B cell (primary cell): Measurements from ENCODE around the gene PEX11B. TPM values are rescaled to one million over a fixed set of nuclear protein-coding genes. Genes with fewer than 3 reads are reported as not detected.
"Not testable (repeated sequence)": the region's sequence is repeated elsewhere in the genome, so short reads cannot be mapped to it uniquely, and the experiment has no call there.

Experiments
- ATAC-seq: fragments of 200-7000 bp; cut with Tn5 transposase; one replicate; pipeline ENCODE4 v1.10.0; 2021; ENCODE audit warnings: low read depth, mild to moderate bottlenecking, moderate number of reproducible peaks, moderate library complexity
- CTCF ChIA-PET: fragments of 350-600 bp; sonication (Branson Sonifier 250); formaldehyde crosslinking; loops from one replicate; lab custom pipeline; 2021; ENCODE audit warnings: antibody characterized with exemption, inconsistent platforms; lab: Charles Lee
- POLR2A ChIA-PET: fragments of 350-600 bp; sonication (Branson Sonifier 250); formaldehyde crosslinking; loops from one replicate; lab custom pipeline; 2021; ENCODE audit warnings: antibody characterized with exemption; lab: Charles Lee
- DNase-seq: peaks from one replicate; pipeline ENCODE4 v3.0.0; 2013
- H2AFZ ChIP-seq: 2 replicates; pipeline ENCODE4 v1.6.1; 2012; ENCODE audit warnings: mild to moderate bottlenecking, low read depth, low read length; ENCODE audit not compliant: insufficient read depth, poor library complexity, severe bottlenecking
- H3K27ac ChIP-seq, 2 donors: 1 replicate in 1 of 2; 2 replicates in 1 of 2; pipeline ENCODE4 v1.5.1; 2012 to 2013; ENCODE audit warnings: low read length in 2 of 2, mild to moderate bottlenecking in 2 of 2, moderate library complexity in 1 of 2
- H3K27me3 ChIP-seq, 4 experiments: fragments of 200-600 bp in 1 of 4; sonication (generic) in 1 of 4; replicated peaks in 1 of 4; 1 replicate in 2 of 4; 2 replicates in 2 of 4; pipeline versions ENCODE4 v1.6.1 to v1.7.0; 2013 to 2016; ENCODE audit warnings: low read length in 3 of 4, mild to moderate bottlenecking in 2 of 4, mixed read lengths in 1 of 4, moderate library complexity in 1 of 4; ENCODE audit not compliant: insufficient read depth in 4 of 4, control insufficient read depth in 3 of 4; ENCODE audit errors: control extremely low read depth in 1 of 4
- H3K36me3 ChIP-seq, 2 experiments: replicated peaks in 1 of 2; 1 replicate in 1 of 2; 2 replicates in 1 of 2; pipeline versions ENCODE4 v1.6.1 to v1.7.1; 2013; ENCODE audit warnings: low read length in 1 of 2; ENCODE audit not compliant: insufficient read depth in 2 of 2, control insufficient read depth in 1 of 2; ENCODE audit errors: control extremely low read depth in 1 of 2, extremely low read depth in 1 of 2
- H3K4me1 ChIP-seq, 2 donors: fragments of 200-600 bp in 1 of 2; sonication (generic) in 1 of 2; 1 replicate in 1 of 2; 2 replicates in 1 of 2; pipeline versions ENCODE4 v1.5.1 to v1.6.1; 2013 to 2017; ENCODE audit warnings: low read length in 2 of 2; ENCODE audit not compliant: control insufficient read depth in 2 of 2, insufficient read depth in 2 of 2
- H3K4me2 ChIP-seq: replicated peaks from 2 replicates; pipeline ENCODE3; 2012; ENCODE audit warnings: mild to moderate bottlenecking, low read depth, low read length; ENCODE audit not compliant: poor library complexity, severe bottlenecking
- H3K4me3 ChIP-seq, 5 experiments: fragments of 200-600 bp in 1 of 5; sonication (generic) in 1 of 5; 1 replicate in 3 of 5; 2 replicates in 2 of 5; pipeline versions ENCODE4 v1.5.1 to v1.7.0; 2011 to 2016; ENCODE audit warnings: low read length in 4 of 5, mild to moderate bottlenecking in 4 of 5, low read depth in 2 of 5, control low read depth in 1 of 5, moderate library complexity in 1 of 5; ENCODE audit not compliant: insufficient read depth in 1 of 5; ENCODE audit errors: control extremely low read depth in 1 of 5, extremely low read depth in 1 of 5
- H3K79me2 ChIP-seq: fragments of 200-600 bp; sonication (generic); one replicate; pipeline ENCODE4 v1.6.0; 2016; ENCODE audit warnings: low read length; ENCODE audit not compliant: control insufficient read depth, insufficient read depth
- H3K9ac ChIP-seq: fragments of 200-600 bp; sonication (generic); 2 replicates; pipeline ENCODE4 v1.6.1; 2017; ENCODE audit warnings: mild to moderate bottlenecking, low read length, moderate library complexity
- H3K9me3 ChIP-seq, 3 donors: one replicate each; pipeline versions ENCODE4 v1.6.1 to v1.7.1; 2013; ENCODE audit warnings: low read length in 2 of 3; ENCODE audit not compliant: control insufficient read depth in 2 of 3, insufficient read depth in 1 of 3; ENCODE audit errors: control extremely low read depth in 1 of 3
- H4K20me1 ChIP-seq: 2 replicates; pipeline ENCODE4 v1.6.0; 2012; ENCODE audit warnings: mild to moderate bottlenecking, low read length; ENCODE audit not compliant: insufficient read depth, control insufficient read depth, poor library complexity, severe bottlenecking
- H3K27ac Mint-ChIP-seq: one replicate; pipeline ENCODE4 v1.8.0; 2021; ENCODE audit warnings: mixed read lengths
- H3K27me3 Mint-ChIP-seq: one replicate; pipeline ENCODE4 v1.8.0; 2021; ENCODE audit warnings: mixed read lengths
- H3K4me1 Mint-ChIP-seq: one replicate; pipeline ENCODE4 v1.8.0; 2021; ENCODE audit warnings: mixed read lengths
- H3K4me3 Mint-ChIP-seq: one replicate; pipeline ENCODE4 v1.8.0; 2021; ENCODE audit warnings: mixed read lengths
- H3K9me3 Mint-ChIP-seq: one replicate; pipeline ENCODE4 v1.8.0; 2022; ENCODE audit warnings: mixed read lengths; ENCODE audit not compliant: insufficient read depth
- CTCF ChIP-seq: fragments of 200-600 bp; IDR thresholded peaks from one replicate; pipeline ENCODE4 v1.8.0; 2022; ENCODE audit warnings: antibody characterized with exemption, mild to moderate bottlenecking
- EZH2 ChIP-seq: IDR thresholded peaks from 2 replicates; pipeline ENCODE4 v1.6.1; 2012; ENCODE audit warnings: borderline replicate concordance, low read depth, mild to moderate bottlenecking, moderate library complexity, low read length; ENCODE audit not compliant: insufficient read depth, poor library complexity, severe bottlenecking
- WGBS: methylation state at CpG from one replicate; pipeline ENCODE4 v1.1.5; 2013; ENCODE audit warnings: missing lambda C conversion rate; ENCODE audit not compliant: insufficient coverage; 5-methylcytosine and 5-hydroxymethylcytosine counted together
- intact Hi-C: fragments of 100-400 bp; cut with micrococcal nuclease; formaldehyde crosslinking; loops from one replicate; pipeline ENCODE4 v1.10.0; 2022
- polyA plus RNA-seq: library from polyadenylated mRNA; depleted of rRNA; stranded (reverse); fragments of >200 nt; gene quantifications from 2 replicates; pipeline ENCODE4 v1.2.3, GENCODE V29; 2012
- total RNA-seq, 2 donors: library from RNA; stranded (reverse); fragments of 120-200 nt in 1 of 2; gene quantifications; 1 replicate in 1 of 2; 2 replicates in 1 of 2; pipeline versions ENCODE4 v1.2.3 to v1.2.4, GENCODE V29; 2013 to 2022

The PEX11B gene
- total and polyA plus RNA-seq, 2 donors (not counting 1 experiment from before 2014, with no cell fraction given): 16.5 to 48.1 TPM

GRCh38 chr1:145926686-145927062 is 8.2 kb upstream of the PEX11B start:
- CTCF ChIA-PET: interaction anchor here (0.6 to 3.6 kb wide), 19 partner anchors 8 to 126 kb away, joined by 3 to 30 read pairs (median 7); partner anchors contain the start of genes ANKRD34A, LIX1L, NUDT17 and PEX11B
- Mint-ChIP-seq H3K27me3 (no peaks in the 10 kb centered on the region), H3K4me3 (no peak overlapping the region), H3K9me3 (no peaks in the 10 kb centered on the region), H3K4me1 (peaks cover 8% of the 10 kb centered on the region), H3K27ac (no peak overlapping the region)
- Histone ChIP-seq H3K4me1 (peaks cover 17 to 24% of the 10 kb centered on the region in 2 donors), H3K4me3 (peak overlapping the region; percentile 71 to 95 (median 83)), H3K27ac (peak overlapping the region; percentile 96 to 99), H3K36me3 (peaks cover 3 to 19% of the 10 kb centered on the region in 2 experiments), H3K9me3 (no peaks in the 10 kb centered on the region), H3K4me2 (peak overlapping the region; percentile 77), H4K20me1 (no peaks in the 10 kb centered on the region), H3K79me2 (peaks cover 20% of the 10 kb centered on the region), H3K27me3 (no peaks in the 10 kb centered on the region), H3K9ac (peak overlapping the region; percentile 98), H2AFZ (peak overlapping the region; percentile 73)
- TF ChIP-seq CTCF: no peak
- TF ChIP-seq EZH2: no peak
- ATAC-seq: no peak
- WGBS: 30% methylated on average over 5 of the region's 19 CpGs
- intact Hi-C loops: loop anchor here (1.0 to 2.0 kb wide), 6 partner anchors 8 to 110 kb away; partner anchors contain the start of genes ANKRD34A, LIX1L, PEX11B and PIAS3
- POLR2A ChIA-PET: interaction anchor here (0.8 to 3.5 kb wide), 7 partner anchors 8 to 102 kb away, joined by 3 to 43 read pairs (median 18); partner anchors contain the start of genes ANKRD34A, LIX1L, PEX11B and PIAS3
- no peak for DNase-seq

GRCh38 chr1:145922266-145922665 is 3.7 kb upstream of the PEX11B start:
- intact Hi-C loops: no loop called here
- H3K27me3 Mint-ChIP-seq: no peaks in the 10 kb centered on the region
- peaks cover 30% of the 10 kb centered on the region for H3K79me2 ChIP-seq
- CTCF ChIA-PET: interaction anchor here (2.1 kb wide), 1 partner anchor 13 kb away, joined by 6 read pairs; no protein-coding TSS in a partner anchor
- H4K20me1 ChIP-seq: no peaks in the 10 kb centered on the region
- H2AFZ ChIP-seq: no peak overlapping the region
- no peak overlapping the region for H3K27ac ChIP-seq
- H3K9ac ChIP-seq: no peak overlapping the region
- H3K27me3 ChIP-seq: no peaks in the 10 kb centered on the region
- H3K4me3 ChIP-seq: no peak overlapping the region
- no peak overlapping the region for H3K4me2 ChIP-seq
- peaks cover 24 to 34% of the 10 kb centered on the region in 2 donors for H3K4me1 ChIP-seq
- H3K27ac Mint-ChIP-seq: no peak overlapping the region
- DNase-seq: no peak
- peaks cover 28% of the 10 kb centered on the region for H3K4me1 Mint-ChIP-seq
- POLR2A ChIA-PET: no interaction called here
- no peak overlapping the region for H3K4me3 Mint-ChIP-seq
- H3K9me3 ChIP-seq: no peaks in the 10 kb centered on the region
- WGBS: no CpG with 5 or more reads among the region's 2 CpGs
- no peak for ATAC-seq
- H3K9me3 Mint-ChIP-seq: no peaks in the 10 kb centered on the region
- H3K36me3 ChIP-seq: peaks cover 3 to 19% of the 10 kb centered on the region in 2 experiments
- TF ChIP-seq CTCF (no peak), EZH2 (no peak)

- Mint-ChIP-seq H3K4me1 (peaks cover 33% of the 10 kb centered on the region), H3K4me3 (peak overlapping the region; percentile 92), H3K27ac (peak overlapping the region; percentile 20)
- H3K9me3 Mint-ChIP-seq, intact Hi-C loops, H3K27me3 ChIP-seq, H3K4me3 ChIP-seq, H4K20me1 ChIP-seq, CTCF ChIA-PET, H3K27me3 Mint-ChIP-seq, POLR2A ChIA-PET, DNase-seq, H2AFZ ChIP-seq, H3K27ac ChIP-seq, H3K9me3 ChIP-seq, H3K9ac ChIP-seq, ATAC-seq: not testable (repeated sequence)
- Histone ChIP-seq H3K36me3 (peaks cover 0 to 21% of the 10 kb centered on the region in 2 experiments), H3K4me1 (peaks cover 15 to 24% of the 10 kb centered on the region in 2 donors), H3K4me2 (peak overlapping the region; percentile 75), H3K79me2 (peaks cover 14% of the 10 kb centered on the region)
- WGBS: no CpG with 5 or more reads among the region's 4 CpGs
Observed at GRCh38 chr1:145920297-145920696, 1.8 kb upstream of the PEX11B start.
